Measurements from ENCODE around the gene AIFM1.

Gene AIFM1

GRCh38 chrX:130083656-130084382 lies 81.8 kb downstream of the AIFM1 start:
- no peaks in the 10 kb centered on the region for H3K27me3 ChIP-seq (ENCODE audit: insufficient read depth, low read length)
- no CpG with 5 or more reads among the region's 15 CpGs for WGBS (ENCODE audit: extremely low coverage, insufficient coverage, insufficient read length)
- no peak overlapping the region for H3K23ac ChIP-seq (ENCODE audit: low read length)
- H2AK5ac ChIP-seq (ENCODE audit: low read length), result no peak overlapping the region
- no peaks in the 10 kb centered on the region for H3K9me3 ChIP-seq (ENCODE audit: insufficient read depth, low read depth, low read length)
- peaks cover 2% of the 10 kb centered on the region for H3K79me2 ChIP-seq (ENCODE audit: control insufficient read depth, insufficient read depth, low read length, poor library complexity)
- H4K12ac ChIP-seq (ENCODE audit: low read depth, low read length), result no peak overlapping the region
- no peak overlapping the region for H3K9ac ChIP-seq (ENCODE audit: low read length)
- H4K8ac ChIP-seq (ENCODE audit: low read depth, low read length), result no peak overlapping the region
- H3K36me3 ChIP-seq (ENCODE audit: control insufficient read depth in 1 of 2, insufficient read depth in 2 of 2, low read length in 2 of 2), result peaks cover 4 to 6% of the 10 kb centered on the region in 2 experiments
- no peak overlapping the region for H2BK5ac ChIP-seq (ENCODE audit: low read depth, low read length, poor library complexity)
- no peak overlapping the region for H3K4me3 ChIP-seq (ENCODE audit: low read depth, low read length)
- H2BK12ac ChIP-seq (ENCODE audit: low read length), result peak overlapping the region; percentile 45
- H4K91ac ChIP-seq (ENCODE audit: low read depth, low read length), result no peak overlapping the region
- no peak overlapping the region for H3K4ac ChIP-seq (ENCODE audit: low read depth, low read length)
- peak overlapping the region; percentile 19 for H2BK120ac ChIP-seq (ENCODE audit: insufficient read depth, low read length, poor library complexity)
- DNase-seq, result peak in 1 of 2 donors; percentile 60
- H3K14ac ChIP-seq (ENCODE audit: low read length), result no peak overlapping the region
- H2AFZ ChIP-seq (ENCODE audit: insufficient read depth, low read length, poor library complexity), result no peak overlapping the region
- H3K79me1 ChIP-seq (ENCODE audit: low read length), result peaks cover 20% of the 10 kb centered on the region
- peak overlapping the region; percentile 11 for H3K27ac ChIP-seq (ENCODE audit: low read depth, low read length)
- peaks cover 46 to 55% of the 10 kb centered on the region in 2 experiments for H3K4me1 ChIP-seq (ENCODE audit: control insufficient read depth in 1 of 2, insufficient read depth in 2 of 2, low read length in 2 of 2)
- H3K4me2 ChIP-seq (ENCODE audit: low read length), result no peak overlapping the region
- H3K18ac ChIP-seq (ENCODE audit: low read length), result no peak overlapping the region

GRCh38 chrX:130083107-130083490 lies 82.5 kb downstream of the AIFM1 start:
- Histone ChIP-seq H3K9ac (ENCODE audit: low read length) (no peak overlapping the region), H3K27ac (ENCODE audit: low read depth, low read length) (no peak overlapping the region), H3K23ac (ENCODE audit: low read length) (no peak overlapping the region), H4K12ac (ENCODE audit: low read depth, low read length) (no peak overlapping the region), H3K4me1 (ENCODE audit: control insufficient read depth in 1 of 2, insufficient read depth in 2 of 2, low read length in 2 of 2) (peaks cover 46 to 55% of the 10 kb centered on the region in 2 experiments), H2BK12ac (ENCODE audit: low read length) (no peak overlapping the region), H3K27me3 (ENCODE audit: insufficient read depth, low read length) (no peaks in the 10 kb centered on the region), H3K79me1 (ENCODE audit: low read length) (peaks cover 20% of the 10 kb centered on the region), H3K14ac (ENCODE audit: low read length) (no peak overlapping the region), H3K9me3 (ENCODE audit: insufficient read depth, low read depth, low read length) (no peaks in the 10 kb centered on the region), H3K18ac (ENCODE audit: low read length) (no peak overlapping the region), H3K79me2 (ENCODE audit: control insufficient read depth, insufficient read depth, low read length, poor library complexity) (peaks cover 2% of the 10 kb centered on the region), H2BK5ac (ENCODE audit: low read depth, low read length, poor library complexity) (no peak overlapping the region), H2AFZ (ENCODE audit: insufficient read depth, low read length, poor library complexity) (no peak overlapping the region), H3K4ac (ENCODE audit: low read depth, low read length) (no peak overlapping the region), H3K4me2 (ENCODE audit: low read length) (peak overlapping the region; percentile 27), H2AK5ac (ENCODE audit: low read length) (no peak overlapping the region), H2BK120ac (ENCODE audit: insufficient read depth, low read length, poor library complexity) (no peak overlapping the region), H3K4me3 (ENCODE audit: low read depth, low read length) (no peak overlapping the region), H4K91ac (ENCODE audit: low read depth, low read length) (no peak overlapping the region), H4K8ac (ENCODE audit: low read depth, low read length) (no peak overlapping the region), H3K36me3 (ENCODE audit: control insufficient read depth in 1 of 2, insufficient read depth in 2 of 2, low read length in 2 of 2) (peaks cover 4 to 6% of the 10 kb centered on the region in 2 experiments)
- no peak for DNase-seq
- no CpG with 5 or more reads among the region's 7 CpGs for WGBS (ENCODE audit: extremely low coverage, insufficient coverage, insufficient read length)

- Histone ChIP-seq H3K23ac (ENCODE audit: low read length) (no peak overlapping the region), H4K12ac (ENCODE audit: low read depth, low read length) (peak overlapping the region; percentile 36), H3K9me3 (ENCODE audit: insufficient read depth, low read depth, low read length) (no peaks in the 10 kb centered on the region), H3K4me2 (ENCODE audit: low read length) (peak overlapping the region; percentile 5), H3K27ac (ENCODE audit: low read depth, low read length) (peak overlapping the region; percentile 58), H4K91ac (ENCODE audit: low read depth, low read length) (peak overlapping the region; percentile 81), H2AFZ (ENCODE audit: insufficient read depth, low read length, poor library complexity) (no peak overlapping the region), H2BK120ac (ENCODE audit: insufficient read depth, low read length, poor library complexity) (peak overlapping the region; percentile 56), H3K9ac (ENCODE audit: low read length) (no peak overlapping the region), H3K79me1 (ENCODE audit: low read length) (peaks cover 20% of the 10 kb centered on the region), H3K4me1 (ENCODE audit: control insufficient read depth in 1 of 2, insufficient read depth in 2 of 2, low read length in 2 of 2) (peaks cover 46 to 55% of the 10 kb centered on the region in 2 experiments), H3K79me2 (ENCODE audit: control insufficient read depth, insufficient read depth, low read length, poor library complexity) (peaks cover 2% of the 10 kb centered on the region), H3K18ac (ENCODE audit: low read length) (peak overlapping the region; percentile 64), H4K8ac (ENCODE audit: low read depth, low read length) (peak overlapping the region; percentile 49), H2BK5ac (ENCODE audit: low read depth, low read length, poor library complexity) (peak overlapping the region; percentile 68), H3K4ac (ENCODE audit: low read depth, low read length) (peak overlapping the region; percentile 77), H3K14ac (ENCODE audit: low read length) (peak overlapping the region; percentile 44), H3K4me3 (ENCODE audit: low read depth, low read length) (no peak overlapping the region), H2AK5ac (ENCODE audit: low read length) (peak overlapping the region; percentile 7), H3K27me3 (ENCODE audit: insufficient read depth, low read length) (no peaks in the 10 kb centered on the region), H2BK12ac (ENCODE audit: low read length) (peak overlapping the region; percentile 50), H3K36me3 (ENCODE audit: control insufficient read depth in 1 of 2, insufficient read depth in 2 of 2, low read length in 2 of 2) (peaks cover 4 to 6% of the 10 kb centered on the region in 2 experiments)
- no peak for DNase-seq
- no CpG with 5 or more reads among the region's 28 CpGs for WGBS (ENCODE audit: extremely low coverage, insufficient coverage, insufficient read length)
Measured at GRCh38 chrX:130082244-130083106, 83.2 kb downstream of the AIFM1 start.

GRCh38 chrX:130081421-130082045 lies 84.1 kb downstream of the AIFM1 start:
- Histone ChIP-seq H3K27me3 (ENCODE audit: insufficient read depth, low read length) (no peaks in the 10 kb centered on the region), H2AFZ (ENCODE audit: insufficient read depth, low read length, poor library complexity) (no peak overlapping the region), H4K91ac (ENCODE audit: low read depth, low read length) (peak overlapping the region; percentile 77), H3K4me1 (ENCODE audit: control insufficient read depth in 1 of 2, insufficient read depth in 2 of 2, low read length in 2 of 2) (peaks cover 46 to 52% of the 10 kb centered on the region in 2 experiments), H2BK5ac (ENCODE audit: low read depth, low read length, poor library complexity) (peak overlapping the region; percentile 46), H2BK12ac (ENCODE audit: low read length) (peak overlapping the region; percentile 72), H3K14ac (ENCODE audit: low read length) (peak overlapping the region; percentile 58), H3K79me2 (ENCODE audit: control insufficient read depth, insufficient read depth, low read length, poor library complexity) (peaks cover 2% of the 10 kb centered on the region), H2AK5ac (ENCODE audit: low read length) (peak overlapping the region; percentile 47), H3K79me1 (ENCODE audit: low read length) (peaks cover 20% of the 10 kb centered on the region), H3K23ac (ENCODE audit: low read length) (no peak overlapping the region), H2BK120ac (ENCODE audit: insufficient read depth, low read length, poor library complexity) (peak overlapping the region; percentile 46), H3K9me3 (ENCODE audit: insufficient read depth, low read depth, low read length) (no peaks in the 10 kb centered on the region), H3K27ac (ENCODE audit: low read depth, low read length) (peak overlapping the region; percentile 58), H4K8ac (ENCODE audit: low read depth, low read length) (peak overlapping the region; percentile 20), H3K18ac (ENCODE audit: low read length) (peak overlapping the region; percentile 77), H3K36me3 (ENCODE audit: control insufficient read depth in 1 of 2, insufficient read depth in 2 of 2, low read length in 2 of 2) (peaks cover 4 to 6% of the 10 kb centered on the region in 2 experiments), H3K9ac (ENCODE audit: low read length) (no peak overlapping the region), H3K4me2 (ENCODE audit: low read length) (peak overlapping the region; percentile 39), H3K4ac (ENCODE audit: low read depth, low read length) (peak overlapping the region; percentile 3), H3K4me3 (ENCODE audit: low read depth, low read length) (no peak overlapping the region), H4K12ac (ENCODE audit: low read depth, low read length) (no peak overlapping the region)
- no peak for DNase-seq
- no CpG with 5 or more reads among the region's 12 CpGs for WGBS (ENCODE audit: extremely low coverage, insufficient coverage, insufficient read length)
